Ovary (tissue), 9 donors: ENCODE measurements around the gene DMAC2L. TPM values are rescaled to one million over a fixed set of nuclear protein-coding genes. Genes with fewer than 3 reads are reported as not detected.
"Not testable (repeated sequence)": the region's sequence is repeated elsewhere in the genome, so short reads cannot be mapped to it uniquely, and the experiment has no call there.

Source experiments
- DNase-seq, 5 donors: peaks; one replicate each; pipeline ENCODE4 v3.0.0-alpha.2; 2019 to 2020
- H3K27ac ChIP-seq, 2 donors: fragments of 200-600 bp; one replicate each; pipeline versions ENCODE4 v1.5.1 to v1.8.0; 2019 to 2022
- H3K27me3 ChIP-seq: fragments of 200-600 bp; one replicate; pipeline ENCODE4 v1.8.0; 2022
- H3K36me3 ChIP-seq: fragments of 200-600 bp; sonication (generic); one replicate; pipeline ENCODE4 v1.5.1; 2019
- H3K4me1 ChIP-seq: one replicate; pipeline ENCODE4 v1.8.1; 2013; ENCODE audit warnings: mild to moderate bottlenecking, moderate library complexity; ENCODE audit not compliant: insufficient read depth
- H3K4me3 ChIP-seq: fragments of 200-600 bp; sonication (generic); one replicate; pipeline ENCODE4 v1.5.1; 2017
- H3K9me3 ChIP-seq, 2 donors: fragments of 200-600 bp in 1 of 2; sonication (generic) in 1 of 2; one replicate each; pipeline versions ENCODE4 v1.5.1 to v1.8.1; 2013 to 2019; ENCODE audit warnings: mild to moderate bottlenecking in 1 of 2, moderate library complexity in 1 of 2
- CTCF ChIP-seq, 3 donors: fragments of 450-650 bp in 2 of 3; fragments of 200-600 bp in 1 of 3; IDR thresholded peaks; one replicate each; pipeline versions ENCODE4 v1.5.1 to v1.8.0; 2016 to 2022; ENCODE audit warnings: antibody characterized with exemption in 3 of 3, mild to moderate bottlenecking in 1 of 3
- EP300 ChIP-seq: sonication (generic); formaldehyde crosslinking; IDR thresholded peaks from one replicate; pipeline ENCODE4 v1.6.1; 2017; ENCODE audit warnings: antibody characterized with exemption
- POLR2A ChIP-seq: fragments of 450-650 bp; IDR thresholded peaks from one replicate; pipeline ENCODE4 v1.6.1; 2017; ENCODE audit warnings: antibody characterized with exemption, mild to moderate bottlenecking, moderate library complexity
- WGBS, 3 donors: extraction: QIAGEN DNeasy Blood & Tissue Kit in 1 of 3; methylation state at CpG; one replicate each; pipeline versions ENCODE4 v1.1.5 to v1.1.7; 2013 to 2017; 5-methylcytosine and 5-hydroxymethylcytosine counted together
- intact Hi-C, 4 donors: fragments of 100-400 bp; cut with DNase I; formaldehyde crosslinking; loops; one replicate each; pipeline versions ENCODE4 v1.11.0 to v1.15.1; 2022 to 2023
- polyA plus RNA-seq, 2 donors: library from polyadenylated mRNA; stranded (reverse); fragments of 200-250 nt in 1 of 2; fragments of 350-450 nt in 1 of 2; fragmentation: Illumina TruSeq in 1 of 2; extraction: RNeasy Lipid Tissue Mini Kit (QIAGEN cat#74804) in 1 of 2; gene quantifications; one replicate each; pipeline ENCODE4 v1.2.3, GENCODE V29; 2013 to 2014
- total RNA-seq, 7 donors: library from RNA; depleted of rRNA in 2 of 7; stranded (reverse); fragments of >200 nt in 2 of 7; fragmentation: NEBNext Ultra II Directional in 3 of 7; extraction: Animal tissue kit (Norgen Biotek cat#: 25700) in 3 of 7; gene quantifications; one replicate each; pipeline versions ENCODE4 v1.1.0 to v1.2.4, GENCODE V29; 2016 to 2023
- donor health status: DM: no; HTN: no; CAD: no; lungs with moderate emphysema.
- donor health status: DM: no; HTN: no; CAD: no.
- donor health status: Bipolar disorder and iron deficiency.
- donor health status: DM: yes; HTN: yes; CAD: no.
- donor health status: DM: no; HTN: no; CAD: no.
- donor health status: DM: yes; HTN: yes; CAD: no.

DMAC2L gene
- total and polyA plus RNA-seq, 9 donors: 5.1 to 19.8 (median 12.9) TPM

- DNase-seq: no peak
- TF ChIP-seq POLR2A (no peak), CTCF (IDR thresholded peaks at IDR 0.05) (no peak)
- Histone ChIP-seq H3K4me1 (peaks cover 10% of the 10 kb centered on the region), H3K36me3 (no peaks in the 10 kb centered on the region), H3K4me3 (no peak overlapping the region), H3K27me3 (no peaks in the 10 kb centered on the region), H3K27ac (no peak overlapping the region), H3K9me3 (no peaks in the 10 kb centered on the region)
- 94 to 95% (median 94%) methylated on average over 3 of the region's 3 CpGs for WGBS, 3 donors
- intact Hi-C loops: no loop called here
These were observed 48.0 kb downstream of the DMAC2L start for GRCh38 chr14:50360093-50360492.

- TF ChIP-seq POLR2A: no peak
- TF ChIP-seq EP300: no peak
- no peak for TF ChIP-seq CTCF (IDR thresholded peaks at IDR 0.05)
- H3K27ac ChIP-seq: no peak overlapping the region
- no peak overlapping the region for H3K4me3 ChIP-seq
- DNase-seq: no peak
- 89 to 97% (median 94%) methylated on average over 2 of the region's 2 CpGs for WGBS, 3 donors
- H3K4me1 ChIP-seq: peaks cover 10% of the 10 kb centered on the region
- no peaks in the 10 kb centered on the region for H3K27me3 ChIP-seq
- intact Hi-C loops: no loop called here
- no peaks in the 10 kb centered on the region for H3K9me3 ChIP-seq
- H3K36me3 ChIP-seq: no peaks in the 10 kb centered on the region
These were observed 48.7 kb downstream of the DMAC2L start for GRCh38 chr14:50360851-50361250.

GRCh38 chr14:50361473-50362403 lies 49.6 kb downstream of the DMAC2L start:
- H3K36me3 ChIP-seq, DNase-seq, H3K27ac ChIP-seq, H3K4me3 ChIP-seq, intact Hi-C loops, H3K9me3 ChIP-seq, H3K27me3 ChIP-seq: not testable (repeated sequence)
- H3K4me1 ChIP-seq: peaks cover 14% of the 10 kb centered on the region
- WGBS, 3 donors: 95 to 97% (median 97%) methylated on average over 34 to 36 of the region's 36 CpGs

GRCh38 chr14:50362764-50363713 lies 50.9 kb downstream of the DMAC2L start:
- Histone ChIP-seq H3K9me3 (no peaks in the 10 kb centered on the region), H3K4me1 (peaks cover 14% of the 10 kb centered on the region), H3K27me3 (no peaks in the 10 kb centered on the region), H3K4me3 (peak overlapping the region; percentile 4), H3K36me3 (no peaks in the 10 kb centered on the region), H3K27ac (peak overlapping the region in 1 of 2 donors; percentile 29)
- intact Hi-C loops: no loop called here
- 77 to 82% (median 80%) methylated on average over 14 of the region's 14 CpGs for WGBS, 3 donors
- DNase-seq: no peak
- TF ChIP-seq CTCF (IDR thresholded peaks at IDR 0.05) (no peak), POLR2A (no peak), EP300 (no peak)
